HepG2 (cell line): ENCODE measurements around the gene GPSM1. TPM values are rescaled to one million over a fixed set of nuclear protein-coding genes. Genes with fewer than 3 reads are reported as not detected.

Source experiments
- ATAD3A ChIP-seq: sonication (generic); formaldehyde crosslinking; IDR thresholded peaks from 2 replicates; pipeline ENCODE4 v1.4.0; 2020; ENCODE audit warnings: missing genetic modification reagents
- CHD4 ChIP-seq: fragments of 200-600 bp; sonication (generic); IDR thresholded peaks from 2 replicates; pipeline ENCODE4 v1.7.0; 2017; ENCODE audit warnings: mild to moderate bottlenecking, low read length, borderline replicate concordance
- ERF ChIP-seq: IDR thresholded peaks from 2 replicates; pipeline ENCODE4 v1.6.1; 2018; ENCODE audit warnings: missing biosample characterization, missing genetic modification reagents
- HOXA5 ChIP-seq: sonication (generic); formaldehyde crosslinking; IDR thresholded peaks from 2 replicates; pipeline ENCODE4 v1.4.0; 2020; ENCODE audit warnings: missing genetic modification reagents
- KDM5A ChIP-seq: fragments of 200-600 bp; sonication (generic); IDR thresholded peaks from 2 replicates; pipeline ENCODE4 v1.7.0; 2018; ENCODE audit warnings: antibody characterized with exemption, mild to moderate bottlenecking, low read length, borderline replicate concordance
- MAF1 ChIP-seq: sonication (generic); formaldehyde crosslinking; IDR thresholded peaks from 2 replicates; pipeline ENCODE4 v1.5.0; 2020; ENCODE audit warnings: missing genetic modification reagents, borderline replicate concordance
- NFE2 ChIP-seq: sonication (generic); formaldehyde crosslinking; IDR thresholded peaks from 2 replicates; pipeline ENCODE4 v1.4.0; 2020; ENCODE audit warnings: missing genetic modification reagents
- NFKB2 ChIP-seq: sonication (generic); formaldehyde crosslinking; IDR thresholded peaks from 2 replicates; pipeline ENCODE4 v1.4.0; 2020; ENCODE audit warnings: missing genetic modification reagents, borderline replicate concordance
- RBAK ChIP-seq: sonication (generic); formaldehyde crosslinking; IDR thresholded peaks from 2 replicates; pipeline ENCODE4 v1.5.1; 2020; ENCODE audit warnings: mild to moderate bottlenecking, missing genetic modification reagents
- RCOR2 ChIP-seq: IDR thresholded peaks from 2 replicates; pipeline ENCODE4 v1.6.1; 2016; ENCODE audit warnings: missing biosample characterization, missing genetic modification reagents
- ZFP41 ChIP-seq: sonication (generic); formaldehyde crosslinking; IDR thresholded peaks from 2 replicates; pipeline ENCODE4 v1.4.0; 2020; ENCODE audit warnings: mild to moderate bottlenecking, missing genetic modification reagents, borderline replicate concordance
- ZNF782 ChIP-seq: sonication (generic); formaldehyde crosslinking; IDR thresholded peaks from 2 replicates; pipeline ENCODE4 v1.4.0; 2020; ENCODE audit warnings: missing genetic modification reagents, mild to moderate bottlenecking, borderline replicate concordance
- polyA plus RNA-seq, 8 experiments: library from polyadenylated mRNA; depleted of rRNA in 3 of 8; stranded (reverse) in 7 of 8; unstranded in 1 of 8; fragments of >200 nt; fragmentation: Illumina TruSeq in 4 of 8; extraction: Trizol in 4 of 8; gene quantifications; 2 replicates each; pipeline versions ENCODE4 v1.2.1 to v1.2.3, GENCODE V29; 2011 to 2016; ENCODE audit warnings: low read depth in 4 of 8, missing spikeins in 1 of 8, mixed read lengths in 1 of 8; ENCODE audit not compliant: insufficient read depth in 1 of 8
- total RNA-seq, 5 experiments: library from RNA; depleted of rRNA; stranded (reverse); fragments of >200 nt; fragmentation: Illumina TruSeq; extraction: Trizol; gene quantifications; 2 replicates each; pipeline ENCODE4 v1.2.3, GENCODE V29; 2016; ENCODE audit warnings: low read depth in 1 of 5
- TF ChIP-seq, protein P1 (sequence below): sonication (generic); formaldehyde crosslinking; IDR thresholded peaks from 2 replicates; pipeline ENCODE4 v1.4.0; 2020; ENCODE audit warnings: mild to moderate bottlenecking, missing genetic modification reagents
- TF ChIP-seq, protein P2 (sequence below): sonication (generic); formaldehyde crosslinking; IDR thresholded peaks from 2 replicates; pipeline ENCODE4 v1.5.0; 2020; ENCODE audit warnings: missing genetic modification reagents
- TF ChIP-seq, protein P3 (sequence below): sonication (generic); formaldehyde crosslinking; IDR thresholded peaks from 2 replicates; pipeline ENCODE4 v1.4.0; 2020; ENCODE audit warnings: missing genetic modification reagents
- TF ChIP-seq, protein P4 (sequence below): sonication (generic); formaldehyde crosslinking; IDR thresholded peaks from 2 replicates; pipeline ENCODE4 v1.9.0; 2022; ENCODE audit warnings: low read depth, missing genetic modification reagents
- TF ChIP-seq, protein P5 (sequence below): sonication (generic); formaldehyde crosslinking; IDR thresholded peaks from 2 replicates; pipeline ENCODE4 v1.4.0; 2020; ENCODE audit warnings: missing genetic modification reagents, borderline replicate concordance

GPSM1 gene
- total and polyA plus RNA-seq, 2 of the 13 experiments (the other 11 are each of a cell fraction or from before 2014, with no cell fraction given): 1.0 to 2.4 TPM

DNA sequence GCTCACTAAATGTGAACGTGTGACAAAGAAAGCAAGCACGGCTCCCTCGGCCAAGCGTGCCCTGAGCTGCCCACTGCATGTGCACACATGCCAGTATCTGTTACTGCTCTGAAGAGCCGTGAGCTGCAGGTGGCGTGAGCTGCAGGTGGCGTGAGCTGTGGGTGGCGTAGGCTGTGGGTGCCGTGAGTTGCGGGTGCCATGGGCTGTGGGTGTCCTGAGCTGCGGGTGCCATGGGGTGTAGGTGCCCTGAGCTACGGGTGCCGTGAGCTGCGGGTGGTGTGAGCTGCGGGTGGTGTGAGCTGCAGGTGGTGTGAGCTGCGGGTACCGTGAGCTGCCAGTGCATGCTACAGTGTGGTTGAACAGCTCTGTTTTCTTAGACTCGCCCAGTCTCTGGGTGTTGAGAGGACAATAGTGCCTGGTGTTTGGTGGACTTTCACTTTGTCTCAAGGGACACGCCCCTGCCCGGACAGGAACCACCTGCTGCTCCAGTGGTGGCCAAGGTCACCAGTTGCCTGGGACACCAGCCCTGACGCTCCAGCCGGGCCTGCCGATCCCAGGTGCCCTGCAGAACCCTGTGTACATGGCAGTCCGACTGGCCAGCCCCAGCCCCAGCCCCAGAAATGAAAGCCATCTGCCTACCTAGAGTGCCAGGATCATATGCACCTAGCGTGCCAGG, 30.2 kb upstream of the GPSM1 start (continued):
- TF ChIP-seq MAF1 (CRISPR knock-in tag) (no peak), RCOR2 (CRISPR knock-in tag) (no peak), HOXA5 (CRISPR knock-in tag) (no peak), ERF (CRISPR knock-in tag) (no peak), ZNF782 (no peak), KDM5A (no peak), ATAD3A (CRISPR knock-in tag) (no peak), CHD4 (no peak), RBAK (CRISPR knock-in tag) (no peak), ZFP41 (CRISPR knock-in tag) (no peak), NFE2 (CRISPR knock-in tag) (no peak), NFKB2 (peak; percentile 52; the same call in 1 of the 2 replicates)
- TF ChIP-seq, protein P1, sequence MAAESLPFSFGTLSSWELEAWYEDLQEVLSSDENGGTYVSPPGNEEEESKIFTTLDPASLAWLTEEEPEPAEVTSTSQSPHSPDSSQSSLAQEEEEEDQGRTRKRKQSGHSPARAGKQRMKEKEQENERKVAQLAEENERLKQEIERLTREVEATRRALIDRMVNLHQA (CRISPR knock-in tag): no peak
- TF ChIP-seq, protein P2, sequence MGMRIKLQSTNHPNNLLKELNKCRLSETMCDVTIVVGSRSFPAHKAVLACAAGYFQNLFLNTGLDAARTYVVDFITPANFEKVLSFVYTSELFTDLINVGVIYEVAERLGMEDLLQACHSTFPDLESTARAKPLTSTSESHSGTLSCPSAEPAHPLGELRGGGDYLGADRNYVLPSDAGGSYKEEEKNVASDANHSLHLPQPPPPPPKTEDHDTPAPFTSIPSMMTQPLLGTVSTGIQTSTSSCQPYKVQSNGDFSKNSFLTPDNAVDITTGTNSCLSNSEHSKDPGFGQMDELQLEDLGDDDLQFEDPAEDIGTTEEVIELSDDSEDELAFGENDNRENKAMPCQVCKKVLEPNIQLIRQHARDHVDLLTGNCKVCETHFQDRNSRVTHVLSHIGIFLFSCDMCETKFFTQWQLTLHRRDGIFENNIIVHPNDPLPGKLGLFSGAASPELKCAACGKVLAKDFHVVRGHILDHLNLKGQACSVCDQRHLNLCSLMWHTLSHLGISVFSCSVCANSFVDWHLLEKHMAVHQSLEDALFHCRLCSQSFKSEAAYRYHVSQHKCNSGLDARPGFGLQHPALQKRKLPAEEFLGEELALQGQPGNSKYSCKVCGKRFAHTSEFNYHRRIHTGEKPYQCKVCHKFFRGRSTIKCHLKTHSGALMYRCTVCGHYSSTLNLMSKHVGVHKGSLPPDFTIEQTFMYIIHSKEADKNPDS (CRISPR knock-in tag): no peak
- TF ChIP-seq, protein P3, sequence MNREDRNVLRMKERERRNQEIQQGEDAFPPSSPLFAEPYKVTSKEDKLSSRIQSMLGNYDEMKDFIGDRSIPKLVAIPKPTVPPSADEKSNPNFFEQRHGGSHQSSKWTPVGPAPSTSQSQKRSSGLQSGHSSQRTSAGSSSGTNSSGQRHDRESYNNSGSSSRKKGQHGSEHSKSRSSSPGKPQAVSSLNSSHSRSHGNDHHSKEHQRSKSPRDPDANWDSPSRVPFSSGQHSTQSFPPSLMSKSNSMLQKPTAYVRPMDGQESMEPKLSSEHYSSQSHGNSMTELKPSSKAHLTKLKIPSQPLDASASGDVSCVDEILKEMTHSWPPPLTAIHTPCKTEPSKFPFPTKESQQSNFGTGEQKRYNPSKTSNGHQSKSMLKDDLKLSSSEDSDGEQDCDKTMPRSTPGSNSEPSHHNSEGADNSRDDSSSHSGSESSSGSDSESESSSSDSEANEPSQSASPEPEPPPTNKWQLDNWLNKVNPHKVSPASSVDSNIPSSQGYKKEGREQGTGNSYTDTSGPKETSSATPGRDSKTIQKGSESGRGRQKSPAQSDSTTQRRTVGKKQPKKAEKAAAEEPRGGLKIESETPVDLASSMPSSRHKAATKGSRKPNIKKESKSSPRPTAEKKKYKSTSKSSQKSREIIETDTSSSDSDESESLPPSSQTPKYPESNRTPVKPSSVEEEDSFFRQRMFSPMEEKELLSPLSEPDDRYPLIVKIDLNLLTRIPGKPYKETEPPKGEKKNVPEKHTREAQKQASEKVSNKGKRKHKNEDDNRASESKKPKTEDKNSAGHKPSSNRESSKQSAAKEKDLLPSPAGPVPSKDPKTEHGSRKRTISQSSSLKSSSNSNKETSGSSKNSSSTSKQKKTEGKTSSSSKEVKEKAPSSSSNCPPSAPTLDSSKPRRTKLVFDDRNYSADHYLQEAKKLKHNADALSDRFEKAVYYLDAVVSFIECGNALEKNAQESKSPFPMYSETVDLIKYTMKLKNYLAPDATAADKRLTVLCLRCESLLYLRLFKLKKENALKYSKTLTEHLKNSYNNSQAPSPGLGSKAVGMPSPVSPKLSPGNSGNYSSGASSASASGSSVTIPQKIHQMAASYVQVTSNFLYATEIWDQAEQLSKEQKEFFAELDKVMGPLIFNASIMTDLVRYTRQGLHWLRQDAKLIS (CRISPR knock-in tag): no peak
- TF ChIP-seq, protein P4, sequence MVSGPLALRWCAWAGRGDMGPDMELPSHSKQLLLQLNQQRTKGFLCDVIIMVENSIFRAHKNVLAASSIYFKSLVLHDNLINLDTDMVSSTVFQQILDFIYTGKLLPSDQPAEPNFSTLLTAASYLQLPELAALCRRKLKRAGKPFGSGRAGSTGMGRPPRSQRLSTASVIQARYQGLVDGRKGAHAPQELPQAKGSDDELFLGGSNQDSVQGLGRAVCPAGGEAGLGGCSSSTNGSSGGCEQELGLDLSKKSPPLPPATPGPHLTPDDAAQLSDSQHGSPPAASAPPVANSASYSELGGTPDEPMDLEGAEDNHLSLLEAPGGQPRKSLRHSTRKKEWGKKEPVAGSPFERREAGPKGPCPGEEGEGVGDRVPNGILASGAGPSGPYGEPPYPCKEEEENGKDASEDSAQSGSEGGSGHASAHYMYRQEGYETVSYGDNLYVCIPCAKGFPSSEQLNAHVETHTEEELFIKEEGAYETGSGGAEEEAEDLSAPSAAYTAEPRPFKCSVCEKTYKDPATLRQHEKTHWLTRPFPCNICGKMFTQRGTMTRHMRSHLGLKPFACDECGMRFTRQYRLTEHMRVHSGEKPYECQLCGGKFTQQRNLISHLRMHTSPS (CRISPR knock-in tag): peak; percentile 82
- TF ChIP-seq, protein P5, sequence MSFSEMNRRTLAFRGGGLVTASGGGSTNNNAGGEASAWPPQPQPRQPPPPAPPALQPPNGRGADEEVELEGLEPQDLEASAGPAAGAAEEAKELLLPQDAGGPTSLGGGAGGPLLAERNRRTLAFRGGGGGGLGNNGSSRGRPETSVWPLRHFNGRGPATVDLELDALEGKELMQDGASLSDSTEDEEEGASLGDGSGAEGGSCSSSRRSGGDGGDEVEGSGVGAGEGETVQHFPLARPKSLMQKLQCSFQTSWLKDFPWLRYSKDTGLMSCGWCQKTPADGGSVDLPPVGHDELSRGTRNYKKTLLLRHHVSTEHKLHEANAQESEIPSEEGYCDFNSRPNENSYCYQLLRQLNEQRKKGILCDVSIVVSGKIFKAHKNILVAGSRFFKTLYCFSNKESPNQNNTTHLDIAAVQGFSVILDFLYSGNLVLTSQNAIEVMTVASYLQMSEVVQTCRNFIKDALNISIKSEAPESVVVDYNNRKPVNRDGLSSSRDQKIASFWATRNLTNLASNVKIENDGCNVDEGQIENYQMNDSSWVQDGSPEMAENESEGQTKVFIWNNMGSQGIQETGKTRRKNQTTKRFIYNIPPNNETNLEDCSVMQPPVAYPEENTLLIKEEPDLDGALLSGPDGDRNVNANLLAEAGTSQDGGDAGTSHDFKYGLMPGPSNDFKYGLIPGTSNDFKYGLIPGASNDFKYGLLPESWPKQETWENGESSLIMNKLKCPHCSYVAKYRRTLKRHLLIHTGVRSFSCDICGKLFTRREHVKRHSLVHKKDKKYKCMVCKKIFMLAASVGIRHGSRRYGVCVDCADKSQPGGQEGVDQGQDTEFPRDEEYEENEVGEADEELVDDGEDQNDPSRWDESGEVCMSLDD (CRISPR knock-in tag): no peak
